Endothelial cell of umbilical vein (primary cell): ENCODE data around the gene SMIM10L1. TPM values are rescaled to one million over a fixed set of nuclear protein-coding genes. Genes with fewer than 3 reads are reported as not detected.

Experiments
- BruUV-seq: library from RNA; stranded (reverse); fragments of 400-500 nt; replicated peaks from 2 replicates; lab custom pipeline; 2021; lab: Mats Ljungman, UMichigan
- CTCF ChIA-PET: fragments of 300-600, 350-600 bp; sonication (Branson Sonifier 250); formaldehyde crosslinking; loops from one replicate; lab custom pipeline; 2021; ENCODE audit warnings: antibody characterized with exemption, inconsistent platforms; lab: Charles Lee
- POLR2A ChIA-PET: fragments of 300-600, 350-600 bp; sonication (Branson Sonifier 250); formaldehyde crosslinking; loops from one replicate; lab custom pipeline; 2021; ENCODE audit warnings: antibody characterized with exemption, inconsistent platforms; lab: Charles Lee
- DNase-seq: peaks from one replicate; pipeline ENCODE4 v3.0.0-alpha.2; 2011; ENCODE audit warnings: low read depth, low spot score
- FAIRE-seq: peaks from 2 replicates; lab custom pipeline; 2011; peaks lifted over from hg19 to GRCh38; lab: Jason Lieb, UNC
- H2AFZ ChIP-seq: 2 replicates; pipeline ENCODE4 v1.6.0; 2012; ENCODE audit warnings: low read depth, low read length, control low read depth, inconsistent platforms
- H3K27ac ChIP-seq: 2 replicates; pipeline ENCODE4 v1.5.1; 2011; ENCODE audit warnings: low read depth, mild to moderate bottlenecking, control low read depth, low read length, moderate library complexity; ENCODE audit not compliant: insufficient read depth
- H3K27me3 ChIP-seq, 2 experiments: 2 replicates each; pipeline versions ENCODE4 v1.6.0 to v1.6.1; 2011; ENCODE audit warnings: low read length in 2 of 2, mixed read lengths in 1 of 2; ENCODE audit not compliant: control insufficient read depth in 2 of 2, insufficient read depth in 2 of 2
- H3K36me3 ChIP-seq, 2 experiments: 2 replicates in 1 of 2; 3 replicates in 1 of 2; pipeline ENCODE4 v1.5.1; 2011; ENCODE audit warnings: low read length in 2 of 2, mild to moderate bottlenecking in 1 of 2, moderate library complexity in 1 of 2; ENCODE audit not compliant: control insufficient read depth in 2 of 2, insufficient read depth in 2 of 2; ENCODE audit errors: extremely low read depth in 1 of 2
- H3K4me1 ChIP-seq: 3 replicates; pipeline ENCODE4 v1.5.1; 2011; ENCODE audit warnings: mild to moderate bottlenecking, low read length; ENCODE audit not compliant: control insufficient read depth, insufficient read depth; ENCODE audit errors: extremely low read depth
- H3K4me2 ChIP-seq: 2 replicates; pipeline ENCODE4 v1.6.1; 2011; ENCODE audit warnings: low read length, control low read depth, mixed read lengths; ENCODE audit not compliant: insufficient read depth
- H3K4me3 ChIP-seq, 3 experiments: fragments of 200-600 bp in 1 of 3; sonication (generic), shearing (Covaris generic) in 1 of 3; replicated peaks in 1 of 3; 2 replicates each; pipeline ENCODE4 v1.5.1; 2011 to 2016; ENCODE audit warnings: control low read depth in 3 of 3, low read length in 3 of 3, mild to moderate bottlenecking in 2 of 3, inconsistent platforms in 1 of 3, low read depth in 1 of 3, moderate library complexity in 1 of 3; ENCODE audit not compliant: insufficient read depth in 1 of 3
- H3K79me2 ChIP-seq: 2 replicates; pipeline ENCODE4 v1.6.0; 2012; ENCODE audit warnings: low read length, inconsistent platforms; ENCODE audit not compliant: control insufficient read depth, insufficient read depth
- H3K9ac ChIP-seq: replicated peaks from 2 replicates; pipeline ENCODE3; 2011; ENCODE audit warnings: low read length, control low read depth; ENCODE audit not compliant: insufficient read depth; ENCODE audit errors: extremely low read depth
- H3K9me1 ChIP-seq: replicated peaks from 3 replicates; pipeline ENCODE4 v1.6.0; 2011; ENCODE audit warnings: mild to moderate bottlenecking, low read length; ENCODE audit not compliant: control insufficient read depth, insufficient read depth; ENCODE audit errors: extremely low read depth
- H3K9me3 ChIP-seq: replicated peaks from 2 replicates; pipeline ENCODE4 v1.5.1; 2012; ENCODE audit warnings: low read length, inconsistent platforms; ENCODE audit not compliant: control insufficient read depth, insufficient read depth
- H4K20me1 ChIP-seq: replicated peaks from 2 replicates; pipeline ENCODE3; 2011; ENCODE audit warnings: mild to moderate bottlenecking, low read length; ENCODE audit not compliant: control insufficient read depth, insufficient read depth; ENCODE audit errors: extremely low read depth
- CTCF ChIP-seq, 2 donors: IDR thresholded peaks; 1 replicate in 1 of 2; 2 replicates in 1 of 2; pipeline ENCODE4 v1.5.1; 2011; ENCODE audit warnings: low read length in 2 of 2, mild to moderate bottlenecking in 2 of 2, moderate library complexity in 2 of 2, control low read depth in 1 of 2, inconsistent platforms in 1 of 2, low read depth in 1 of 2; ENCODE audit not compliant: insufficient read depth in 1 of 2; ENCODE audit errors: extremely low read depth in 1 of 2
- EZH2 ChIP-seq: IDR thresholded peaks from 2 replicates; pipeline ENCODE4 v1.6.1; 2012; ENCODE audit warnings: borderline replicate concordance, low read depth, mild to moderate bottlenecking, moderate library complexity, low read length, inconsistent platforms; ENCODE audit not compliant: severe bottlenecking
- FOS ChIP-seq: IDR thresholded peaks from 2 replicates; pipeline ENCODE4 v1.6.1; 2011; ENCODE audit warnings: mild to moderate bottlenecking, low read length, moderate library complexity, borderline replicate concordance; ENCODE audit not compliant: insufficient read depth
- GATA2 ChIP-seq: IDR thresholded peaks from 2 replicates; pipeline ENCODE4 v1.7.0; 2011; ENCODE audit warnings: low read depth, mild to moderate bottlenecking, moderate library complexity, mixed read lengths, low read length; ENCODE audit not compliant: insufficient read length, insufficient read depth
- JUN ChIP-seq: IDR thresholded peaks from 2 replicates; pipeline ENCODE4 v1.6.1; 2011; ENCODE audit warnings: borderline replicate concordance, low read depth; ENCODE audit not compliant: insufficient read length, insufficient read depth
- MYC ChIP-seq: IDR thresholded peaks from one replicate; pipeline ENCODE4 v1.6.1; 2011; ENCODE audit warnings: mild to moderate bottlenecking, low read depth, low read length
- POLR2A ChIP-seq: IDR thresholded peaks from 2 replicates; pipeline ENCODE4 v1.6.1; 2012; ENCODE audit warnings: low read depth, mild to moderate bottlenecking, control low read depth, low read length
- POLR2AphosphoS5 ChIP-seq: IDR thresholded peaks from 2 replicates; pipeline ENCODE4 v1.6.1; 2012; ENCODE audit warnings: low read depth, mild to moderate bottlenecking, control low read depth, low read length, moderate library complexity; ENCODE audit not compliant: insufficient read depth
- dilution Hi-C: fragments of 300-500 bp; cut with MboI; formaldehyde crosslinking; loops from one replicate; pipeline ENCODE4 v1.15.0; 2019; ENCODE audit warnings: low sequenced_read_pairs; ENCODE audit not compliant: extremely low pct_ligation_motif_present
- intact Hi-C: fragments of 100-400 bp; cut with micrococcal nuclease; formaldehyde crosslinking; loops from one replicate; pipeline ENCODE4 v1.10.0; 2022
- polyA plus RNA-seq, 4 experiments: library from polyadenylated mRNA; depleted of rRNA in 3 of 4; stranded (reverse) in 3 of 4; unstranded in 1 of 4; fragments of >200 nt; gene quantifications; 2 replicates each; pipeline versions ENCODE4 v1.2.1 to v1.2.3, GENCODE V29; 2011 to 2012; ENCODE audit warnings: missing spikeins in 1 of 4
- total RNA-seq: library from RNA; stranded (reverse); gene quantifications from 2 replicates; pipeline ENCODE4 v1.2.3, GENCODE V29; 2021

SMIM10L1 gene
- total and polyA plus RNA-seq, 2 donors (not counting 3 experiments of a cell fraction or from before 2014, with no cell fraction given), result 5.1 to 10.8 TPM

GRCh38 chr12:11130382-11130781 is 40.6 kb upstream of the SMIM10L1 start:
- no peaks in the 10 kb centered on the region for H3K27me3 ChIP-seq
- H3K9me3 ChIP-seq, result no peaks in the 10 kb centered on the region
- BruUV-seq, result no TSS peak
- TF ChIP-seq MYC (no peak), FOS (no peak), POLR2A (no peak), POLR2AphosphoS5 (no peak), EZH2 (no peak), GATA2 (no peak), JUN (no peak), CTCF (IDR thresholded peaks at IDR 0.05; ENCODE audit: extremely low read depth in 1 of 2, insufficient read depth in 1 of 2, low read depth in 1 of 2, low read length in 2 of 2) (no peak)
- no peak overlapping the region for H3K27ac ChIP-seq
- H3K9ac ChIP-seq, result no peak overlapping the region
- H3K79me2 ChIP-seq, result peaks cover 40% of the 10 kb centered on the region
- H3K4me2 ChIP-seq, result no peak overlapping the region
- no peak overlapping the region for H3K4me3 ChIP-seq
- POLR2A ChIA-PET, result no interaction called here
- CTCF ChIA-PET, result no interaction called here
- DNase-seq (no peak), FAIRE-seq (no peak)
- H4K20me1 ChIP-seq, result peaks cover 6% of the 10 kb centered on the region
- dilution Hi-C loops (no loop called here), intact Hi-C loops (no loop called here)
- H2AFZ ChIP-seq, result no peak overlapping the region
- H3K9me1 ChIP-seq, result no peaks in the 10 kb centered on the region
- H3K36me3 ChIP-seq, result no peaks in the 10 kb centered on the region
- no peaks in the 10 kb centered on the region for H3K4me1 ChIP-seq
